Panc1 (cell line): ENCODE measurements around the gene COL11A2. TPM values are rescaled to one million over a fixed set of nuclear protein-coding genes. Genes with fewer than 3 reads are reported as not detected.

Source experiments
- ATAC-seq: fragments of 200-7000 bp; cut with Tn5 transposase; 2 replicates; pipeline ENCODE4 v1.9.1; 2020; ENCODE audit warnings: mild to moderate bottlenecking, moderate library complexity
- BruUV-seq: library from RNA; stranded (reverse); fragments of 400-500 nt; replicated peaks from 2 replicates; lab custom pipeline; 2021; lab: Mats Ljungman, UMichigan
- CTCF ChIA-PET: fragments of 300-600 bp; sonication (Branson Sonifier 250); formaldehyde crosslinking; loops from one replicate; lab custom pipeline; 2022; ENCODE audit warnings: antibody characterized with exemption; lab: Charles Lee
- POLR2A ChIA-PET: fragments of 300-600 bp; sonication (Branson Sonifier 250); formaldehyde crosslinking; loops from one replicate; lab custom pipeline; 2022; ENCODE audit warnings: antibody characterized with exemption; lab: Charles Lee
- DNase-seq: peaks from one replicate; pipeline ENCODE4 v3.0.0-alpha.2; 2010; ENCODE audit warnings: low read depth, low spot score
- H3K27ac ChIP-seq: 2 replicates; pipeline ENCODE4 v1.5.1; 2011; ENCODE audit warnings: mild to moderate bottlenecking, low read length, inconsistent platforms
- H3K27me3 ChIP-seq: fragments of 200-500 bp; sonication (Bioruptor generic); 2 replicates; pipeline ENCODE4 v1.6.0; 2014; ENCODE audit warnings: low read length, inconsistent platforms; ENCODE audit not compliant: control insufficient read depth, insufficient read depth
- H3K36me3 ChIP-seq: fragments of 200-500 bp; sonication (Bioruptor generic); 2 replicates; pipeline ENCODE4 v1.5.1; 2014; ENCODE audit warnings: inconsistent platforms, mild to moderate bottlenecking, low read length, moderate library complexity; ENCODE audit not compliant: control insufficient read depth, insufficient read depth
- H3K4me1 ChIP-seq: 2 replicates; pipeline ENCODE4 v1.5.1; 2011; ENCODE audit warnings: inconsistent platforms, mild to moderate bottlenecking, low read length, moderate library complexity; ENCODE audit not compliant: control insufficient read depth, insufficient read depth
- H3K4me3 ChIP-seq, 2 experiments: 2 replicates each; pipeline ENCODE4 v1.5.1; 2011 to 2012; ENCODE audit warnings: low read depth in 2 of 2, low read length in 2 of 2, mild to moderate bottlenecking in 2 of 2, inconsistent platforms in 1 of 2, moderate library complexity in 1 of 2
- H3K9me3 ChIP-seq: fragments of 200-500 bp; sonication (Bioruptor generic); 2 replicates; pipeline ENCODE4 v1.5.1; 2014; ENCODE audit warnings: low read depth, mild to moderate bottlenecking, inconsistent platforms, low read length, moderate library complexity; ENCODE audit not compliant: control insufficient read depth, insufficient read depth
- CTCF ChIP-seq: fragments of 450-650 bp; IDR thresholded peaks from 2 replicates; pipeline ENCODE4 v1.5.1; 2017; ENCODE audit warnings: mild to moderate bottlenecking
- POLR2AphosphoS5 ChIP-seq: IDR thresholded peaks from 2 replicates; pipeline ENCODE4 v1.6.1; 2012; ENCODE audit warnings: mild to moderate bottlenecking, low read depth, low read length, moderate library complexity
- REST ChIP-seq, 2 experiments: IDR thresholded peaks; 2 replicates each; pipeline ENCODE4 v1.6.1; 2011 to 2012; ENCODE audit warnings: low read depth in 2 of 2, control low read depth in 1 of 2, low read length in 1 of 2, mild to moderate bottlenecking in 1 of 2, moderate library complexity in 1 of 2; ENCODE audit not compliant: insufficient read depth in 1 of 2
- SIN3A ChIP-seq: IDR thresholded peaks from 2 replicates; pipeline ENCODE4 v1.6.1; 2012; ENCODE audit warnings: low read depth, mild to moderate bottlenecking, low read length, moderate library complexity, borderline replicate concordance; ENCODE audit not compliant: insufficient read depth
- TCF7L2 ChIP-seq: IDR thresholded peaks from 2 replicates; pipeline ENCODE4 v1.6.1; 2011; ENCODE audit warnings: mild to moderate bottlenecking, low read depth, low read length, inconsistent platforms
- in situ Hi-C: cut with HindIII; loops from 2 replicates; pipeline ENCODE4 v1.10.0; 2016; ENCODE audit warnings: low sequenced_read_pairs, low pct_unique_long_range_greater_than_20kb
- intact Hi-C: fragments of 100-400 bp; cut with micrococcal nuclease; formaldehyde crosslinking; loops from one replicate; pipeline ENCODE4 v1.10.0; 2022; ENCODE audit not compliant: unreplicated experiment
- total RNA-seq: library from RNA; stranded (reverse); gene quantifications from one replicate; pipeline ENCODE4 v1.2.1, GENCODE V29; 2021; ENCODE audit not compliant: unreplicated experiment

Gene COL11A2
- total RNA-seq, 1 experiment from 2014 or later: 0.57 TPM

GRCh38 chr6:33185190-33185589 is 7.1 kb downstream of the COL11A2 start:
- in situ Hi-C loops: no loop called here
- intact Hi-C loops: no loop called here
- ChIA-PET POLR2A (no interaction called here), CTCF (no interaction called here)
- no peak overlapping the region for H3K4me3 ChIP-seq
- H3K9me3 ChIP-seq: no peaks in the 10 kb centered on the region; the same call in 1 of the 2 replicates
- H3K27ac ChIP-seq: no peak overlapping the region
- no peaks in the 10 kb centered on the region for H3K27me3 ChIP-seq
- no peaks in the 10 kb centered on the region for H3K36me3 ChIP-seq
- DNase-seq (no peak), ATAC-seq (no peak)
- TF ChIP-seq REST (IDR thresholded peaks at IDR 0.05; ENCODE audit: insufficient read depth in 1 of 2, low read depth in 2 of 2, low read length in 1 of 2): no peak
- TF ChIP-seq SIN3A: no peak
- no peak for TF ChIP-seq TCF7L2
- no peak for TF ChIP-seq CTCF
- TF ChIP-seq POLR2AphosphoS5: no peak
- BruUV-seq: no TSS peak
- no peaks in the 10 kb centered on the region for H3K4me1 ChIP-seq

GRCh38 chr6:33183071-33183683 is 9.1 kb downstream of the COL11A2 start:
- CTCF ChIA-PET: no interaction called here
- Histone ChIP-seq H3K9me3 (no peaks in the 10 kb centered on the region; the same call in 1 of the 2 replicates), H3K27ac (no peak overlapping the region), H3K4me3 (no peak overlapping the region), H3K27me3 (no peaks in the 10 kb centered on the region), H3K4me1 (no peaks in the 10 kb centered on the region), H3K36me3 (no peaks in the 10 kb centered on the region)
- TF ChIP-seq TCF7L2 (no peak), CTCF (no peak), SIN3A (no peak), POLR2AphosphoS5 (no peak), REST (IDR thresholded peaks at IDR 0.05; ENCODE audit: insufficient read depth in 1 of 2, low read depth in 2 of 2, low read length in 1 of 2) (no peak)
- ATAC-seq (no peak), DNase-seq (no peak)
- BruUV-seq: no TSS peak
- POLR2A ChIA-PET: interaction anchor here (0.7 kb wide), 1 partner anchor 175 kb away, joined by 3 read pairs; no protein-coding TSS in a partner anchor
- intact Hi-C loops (no loop called here), in situ Hi-C loops (no loop called here)
